Uterine smooth muscle cell (primary cell): ENCODE results near the gene CPXCR1. TPM values are rescaled to one million over a fixed set of nuclear protein-coding genes. Genes with fewer than 3 reads are reported as not detected.

ENCODE experiments used
- total RNA-seq: library from RNA; depleted of rRNA; stranded (reverse); fragments of >200 nt; gene quantifications from 2 replicates; pipeline ENCODE4 v1.2.3, GENCODE V29; 2014

CPXCR1 gene
- not detected in 2 replicates for total RNA-seq

DNA sequence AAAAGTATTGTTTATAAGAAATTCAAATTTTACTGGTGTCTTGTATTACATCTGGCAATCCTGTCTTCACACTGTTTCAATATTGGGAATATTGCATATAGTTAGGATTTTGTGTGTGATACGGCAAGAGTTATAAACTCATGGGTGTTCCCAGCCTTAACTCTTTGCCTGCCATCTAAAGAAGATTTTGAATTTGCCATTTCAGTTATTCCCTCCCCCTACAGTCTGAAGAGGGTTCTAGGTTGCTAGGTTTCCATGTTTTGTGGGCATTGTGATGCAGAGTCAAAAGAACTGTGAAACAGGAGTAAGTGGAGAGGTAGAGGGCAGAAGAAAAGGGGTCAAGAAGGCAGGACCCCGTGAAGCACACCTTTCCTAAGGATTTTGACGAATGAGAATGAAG, at the start of gene CPXCR1:
TSS of gene CPXCR1 (plus strand) at position 301 of the 400 bp plus-strand sequence. CDS start 6,190 bp downstream, outside the sequence.

